ENCODE data around the gene PPP1R9A. TPM values are rescaled to one million over a fixed set of nuclear protein-coding genes. Genes with fewer than 3 reads are reported as not detected.

Gene PPP1R9A
- polyA plus RNA-seq, 3 donors = not detected

DNA sequence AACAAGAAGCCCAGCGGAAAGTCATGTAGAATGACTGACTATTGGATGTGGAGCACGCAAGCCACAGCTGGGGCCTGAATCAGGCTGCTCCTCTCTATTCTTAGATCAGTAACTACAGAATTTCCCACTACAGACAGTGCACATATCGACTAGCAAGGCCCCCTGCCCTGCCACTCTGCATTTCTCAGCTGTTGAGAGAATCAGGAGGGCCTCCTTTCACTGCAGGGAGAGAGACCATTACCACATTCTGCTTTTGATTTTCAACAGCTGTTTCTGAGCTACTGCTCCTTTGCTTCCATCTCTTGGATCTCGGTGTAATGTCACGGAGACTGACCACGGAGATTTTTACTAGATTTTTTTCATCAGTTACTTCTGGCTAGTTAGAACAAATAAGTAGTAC lies 343.2 kb downstream of the PPP1R9A start:
- Histone ChIP-seq H3K36me3 (replicated peaks in 1 of 2; ENCODE audit: control insufficient read depth in 1 of 2, insufficient read depth in 2 of 2, low read length in 2 of 2) (no peaks in the 10 kb centered on the region), H3K27ac (ENCODE audit: low read depth in 1 of 2, low read length in 2 of 2) (no peak overlapping the region), H3K27me3 (ENCODE audit: control insufficient read depth in 2 of 2, insufficient read depth in 2 of 2, low read length in 2 of 2) (no peaks in the 10 kb centered on the region), H3K79me2 (ENCODE audit: insufficient read depth, low read length) (no peaks in the 10 kb centered on the region), H4K20me1 (ENCODE audit: insufficient read depth, low read length) (no peaks in the 10 kb centered on the region), H3K9me3 (replicated peaks in 1 of 2; ENCODE audit: control insufficient read depth in 1 of 2, insufficient read depth in 1 of 2, low read length in 2 of 2) (no peaks in the 10 kb centered on the region), H3K4me3 (replicated peaks in 1 of 3; ENCODE audit: low read depth in 2 of 3, low read length in 3 of 3) (no peak overlapping the region), H2AFZ (ENCODE audit: insufficient read depth, low read depth, low read length, poor library complexity, severe bottlenecking) (no peak overlapping the region), H3K4me2 (replicated peaks; ENCODE audit: extremely low read depth, low read length, poor library complexity, severe bottlenecking) (no peak overlapping the region), H3K4me1 (ENCODE audit: control insufficient read depth in 1 of 2, insufficient read depth in 2 of 2, low read length in 2 of 2) (no peaks in the 10 kb centered on the region), H3K9ac (ENCODE audit: insufficient read depth, low read length, poor library complexity, severe bottlenecking) (no peak overlapping the region)
- Mint-ChIP-seq H3K4me1 (no peaks in the 10 kb centered on the region), H3K27me3 (ENCODE audit: low read depth in 3 of 3) (no peaks in the 10 kb centered on the region), H3K4me3 (no peak overlapping the region), H3K27ac (no peak overlapping the region), H3K36me3 (no peaks in the 10 kb centered on the region), H3K9me3 (no peaks in the 10 kb centered on the region)
- DNase-seq = no peak
- WGBS (ENCODE audit: insufficient coverage) = 88% methylated on average over 4 of the region's 6 CpGs
- intact Hi-C loops (cut with micrococcal nuclease) = no loop called here
- TF ChIP-seq, protein P1, sequence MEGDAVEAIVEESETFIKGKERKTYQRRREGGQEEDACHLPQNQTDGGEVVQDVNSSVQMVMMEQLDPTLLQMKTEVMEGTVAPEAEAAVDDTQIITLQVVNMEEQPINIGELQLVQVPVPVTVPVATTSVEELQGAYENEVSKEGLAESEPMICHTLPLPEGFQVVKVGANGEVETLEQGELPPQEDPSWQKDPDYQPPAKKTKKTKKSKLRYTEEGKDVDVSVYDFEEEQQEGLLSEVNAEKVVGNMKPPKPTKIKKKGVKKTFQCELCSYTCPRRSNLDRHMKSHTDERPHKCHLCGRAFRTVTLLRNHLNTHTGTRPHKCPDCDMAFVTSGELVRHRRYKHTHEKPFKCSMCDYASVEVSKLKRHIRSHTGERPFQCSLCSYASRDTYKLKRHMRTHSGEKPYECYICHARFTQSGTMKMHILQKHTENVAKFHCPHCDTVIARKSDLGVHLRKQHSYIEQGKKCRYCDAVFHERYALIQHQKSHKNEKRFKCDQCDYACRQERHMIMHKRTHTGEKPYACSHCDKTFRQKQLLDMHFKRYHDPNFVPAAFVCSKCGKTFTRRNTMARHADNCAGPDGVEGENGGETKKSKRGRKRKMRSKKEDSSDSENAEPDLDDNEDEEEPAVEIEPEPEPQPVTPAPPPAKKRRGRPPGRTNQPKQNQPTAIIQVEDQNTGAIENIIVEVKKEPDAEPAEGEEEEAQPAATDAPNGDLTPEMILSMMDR (IDR thresholded peaks at IDR 0.05) = no peak

DNA sequence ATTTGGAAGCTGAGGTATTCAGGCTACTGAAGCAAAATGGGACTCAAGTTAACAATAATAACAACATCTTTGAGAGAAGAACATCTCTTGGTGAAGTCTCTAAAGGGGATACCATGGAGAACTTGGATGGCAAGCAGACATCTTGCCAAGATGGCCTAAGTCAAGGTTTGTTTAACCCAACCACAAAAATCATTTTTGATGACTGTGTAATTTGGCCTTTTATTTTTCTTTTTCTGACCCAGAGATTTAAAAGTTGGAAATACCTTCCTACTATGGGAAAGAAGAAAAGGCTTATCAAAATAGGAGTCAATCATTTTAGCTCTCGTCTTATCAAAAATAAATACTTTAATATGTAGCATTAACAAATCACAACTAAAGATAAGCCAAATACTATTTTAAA lies 344.6 kb downstream of the PPP1R9A start:
- H4K20me1 ChIP-seq (ENCODE audit: insufficient read depth, low read length) = no peaks in the 10 kb centered on the region
- no peaks in the 10 kb centered on the region for H3K9me3 ChIP-seq (replicated peaks in 1 of 2; ENCODE audit: control insufficient read depth in 1 of 2, insufficient read depth in 1 of 2, low read length in 2 of 2)
- no peaks in the 10 kb centered on the region for H3K4me1 ChIP-seq (ENCODE audit: control insufficient read depth in 1 of 2, insufficient read depth in 2 of 2, low read length in 2 of 2)
- H3K27me3 Mint-ChIP-seq (ENCODE audit: low read depth in 3 of 3) = no peaks in the 10 kb centered on the region
- H3K36me3 Mint-ChIP-seq = no peaks in the 10 kb centered on the region
- no peak overlapping the region for H3K27ac Mint-ChIP-seq
- no peaks in the 10 kb centered on the region for H3K9me3 Mint-ChIP-seq
- no peak overlapping the region for H3K9ac ChIP-seq (ENCODE audit: insufficient read depth, low read length, poor library complexity, severe bottlenecking)
- no peak overlapping the region for H3K4me3 Mint-ChIP-seq
- no peak overlapping the region for H2AFZ ChIP-seq (ENCODE audit: insufficient read depth, low read depth, low read length, poor library complexity, severe bottlenecking)
- H3K4me2 ChIP-seq (replicated peaks; ENCODE audit: extremely low read depth, low read length, poor library complexity, severe bottlenecking) = no peak overlapping the region
- WGBS (ENCODE audit: insufficient coverage) = no CpG with 5 or more reads among the region's 1 CpG
- H3K27me3 ChIP-seq (ENCODE audit: control insufficient read depth in 2 of 2, insufficient read depth in 2 of 2, low read length in 2 of 2) = no peaks in the 10 kb centered on the region
- no peak overlapping the region for H3K4me3 ChIP-seq (replicated peaks in 1 of 3; ENCODE audit: low read depth in 2 of 3, low read length in 3 of 3)
- DNase-seq = no peak
- no peak overlapping the region for H3K27ac ChIP-seq (ENCODE audit: low read depth in 1 of 2, low read length in 2 of 2)
- no peaks in the 10 kb centered on the region for H3K4me1 Mint-ChIP-seq
- intact Hi-C loops (cut with micrococcal nuclease) = no loop called here
- H3K36me3 ChIP-seq (replicated peaks in 1 of 2; ENCODE audit: control insufficient read depth in 1 of 2, insufficient read depth in 2 of 2, low read length in 2 of 2) = no peaks in the 10 kb centered on the region
- H3K79me2 ChIP-seq (ENCODE audit: insufficient read depth, low read length) = no peaks in the 10 kb centered on the region
- TF ChIP-seq, protein P1 (IDR thresholded peaks at IDR 0.05) = no peak
